Esophagus muscularis mucosa (tissue), 3 donors: ENCODE results near the gene DLGAP4.

Experiments
- CTCF ChIP-seq, 3 experiments: fragments of 200-600 bp in 2 of 3; fragments of 450-650 bp in 1 of 3; sonication (generic) in 2 of 3; IDR thresholded peaks; one replicate each; pipeline ENCODE4 v1.5.1; 2017 to 2019; ENCODE audit warnings: antibody characterized with exemption in 3 of 3, mild to moderate bottlenecking in 2 of 3, moderate library complexity in 1 of 3
- POLR2AphosphoS5 ChIP-seq, 2 donors: sonication (generic); formaldehyde crosslinking; IDR thresholded peaks; one replicate each; pipeline ENCODE4 v1.6.1; 2017; ENCODE audit warnings: antibody characterized with exemption in 2 of 2

GRCh38 chr20:36298061-36298460, 8.1 kb upstream of the DLGAP4 start:
- TF ChIP-seq CTCF (IDR thresholded peaks at IDR 0.05), result no peak
- TF ChIP-seq POLR2AphosphoS5 (IDR thresholded peaks at IDR 0.05), result no peak
